ENCODE measurements around the gene FUT3. TPM values are rescaled to one million over a fixed set of nuclear protein-coding genes. Genes with fewer than 3 reads are reported as not detected.

The FUT3 gene
- polyA plus RNA-seq, 1 donor (not counting 4 experiments of a cell fraction or from before 2014, with no cell fraction given) = 2.9 TPM

DNA sequence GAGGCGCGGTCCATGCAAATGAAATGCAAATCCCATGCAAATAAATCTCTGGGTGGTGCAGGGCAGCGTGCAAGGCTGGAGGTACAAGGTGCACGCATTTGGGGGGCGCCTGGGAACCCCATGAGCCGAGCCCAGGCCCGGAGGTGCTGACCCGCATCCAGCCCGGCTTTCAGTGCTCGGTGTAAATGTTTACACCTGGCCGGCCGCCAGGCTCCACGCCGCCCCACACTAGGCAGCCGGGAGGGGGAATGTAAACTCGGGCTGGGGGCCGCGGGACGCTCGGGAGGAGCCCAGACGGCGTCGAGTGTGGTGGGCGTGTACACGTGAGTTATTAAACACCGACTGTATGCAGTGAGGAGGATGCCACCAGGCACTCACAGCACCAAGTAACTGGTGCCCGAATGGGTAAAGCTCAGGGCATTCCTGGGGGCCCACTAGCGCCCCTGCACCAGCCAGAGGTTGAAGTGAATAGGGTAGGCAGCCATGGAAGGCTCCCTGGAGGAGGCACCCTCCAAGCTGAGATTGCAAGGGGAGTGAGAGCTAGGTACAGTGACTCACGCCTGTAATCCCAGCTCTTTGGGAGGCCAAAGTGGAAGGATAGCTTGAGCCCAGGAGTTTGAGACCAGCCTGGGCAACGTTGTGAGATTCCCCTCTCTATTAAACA, 28.9 kb downstream of the FUT3 start:
- FAIRE-seq = no peak
- TF ChIP-seq EZH2 (IDR thresholded peaks at IDR 0.05; ENCODE audit: low read length) = no peak
- TF ChIP-seq, protein P1, sequence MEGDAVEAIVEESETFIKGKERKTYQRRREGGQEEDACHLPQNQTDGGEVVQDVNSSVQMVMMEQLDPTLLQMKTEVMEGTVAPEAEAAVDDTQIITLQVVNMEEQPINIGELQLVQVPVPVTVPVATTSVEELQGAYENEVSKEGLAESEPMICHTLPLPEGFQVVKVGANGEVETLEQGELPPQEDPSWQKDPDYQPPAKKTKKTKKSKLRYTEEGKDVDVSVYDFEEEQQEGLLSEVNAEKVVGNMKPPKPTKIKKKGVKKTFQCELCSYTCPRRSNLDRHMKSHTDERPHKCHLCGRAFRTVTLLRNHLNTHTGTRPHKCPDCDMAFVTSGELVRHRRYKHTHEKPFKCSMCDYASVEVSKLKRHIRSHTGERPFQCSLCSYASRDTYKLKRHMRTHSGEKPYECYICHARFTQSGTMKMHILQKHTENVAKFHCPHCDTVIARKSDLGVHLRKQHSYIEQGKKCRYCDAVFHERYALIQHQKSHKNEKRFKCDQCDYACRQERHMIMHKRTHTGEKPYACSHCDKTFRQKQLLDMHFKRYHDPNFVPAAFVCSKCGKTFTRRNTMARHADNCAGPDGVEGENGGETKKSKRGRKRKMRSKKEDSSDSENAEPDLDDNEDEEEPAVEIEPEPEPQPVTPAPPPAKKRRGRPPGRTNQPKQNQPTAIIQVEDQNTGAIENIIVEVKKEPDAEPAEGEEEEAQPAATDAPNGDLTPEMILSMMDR (optimal IDR thresholded peaks at IDR 0.05 in 1 of 3, IDR thresholded peaks at IDR 0.05 in 1 of 3, conservative IDR thresholded peaks at IDR 0.05 in 1 of 3; ENCODE audit: extremely low read depth in 1 of 3, insufficient read depth in 2 of 3, low read length in 3 of 3) = no peak
- no peak overlapping the region for H3K4me3 ChIP-seq (ENCODE audit: control insufficient read depth in 2 of 3, extremely low read depth in 1 of 3, insufficient read depth in 2 of 3, low read depth in 1 of 3, low read length in 3 of 3)

DNA sequence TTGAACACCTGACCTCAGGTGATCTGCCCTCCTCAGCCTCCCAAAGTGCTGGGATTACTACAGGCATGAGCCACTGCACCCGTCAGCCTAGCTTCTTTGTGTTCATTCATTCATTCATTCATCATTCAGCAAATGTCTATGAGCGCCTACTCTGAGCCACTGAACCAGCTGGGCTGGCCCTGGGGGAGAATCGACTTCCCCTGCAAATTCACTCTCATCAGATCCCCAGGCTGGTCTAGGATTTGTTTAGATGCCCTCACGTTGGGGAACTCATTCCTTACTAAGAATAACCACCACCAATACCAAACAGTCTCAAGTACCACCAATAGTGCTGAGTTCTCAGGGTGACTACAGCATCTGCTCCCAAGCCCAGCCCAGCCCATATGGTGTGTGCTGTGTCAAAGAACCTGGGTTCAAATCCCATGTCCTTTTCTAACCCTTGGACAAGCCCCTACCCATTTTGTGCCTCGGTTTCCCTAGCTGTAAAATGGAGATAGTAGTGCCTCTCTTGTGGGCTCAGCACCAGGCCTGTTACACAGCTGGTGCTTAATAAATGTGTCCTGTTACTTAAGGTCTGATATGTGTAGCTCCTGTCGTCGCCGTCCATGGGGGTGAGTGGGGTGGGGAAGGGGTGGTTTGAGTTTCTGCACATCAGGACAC, 29.6 kb downstream of the FUT3 start:
- no peak for TF ChIP-seq EZH2 (IDR thresholded peaks at IDR 0.05; ENCODE audit: low read length)
- TF ChIP-seq, protein P1 (optimal IDR thresholded peaks at IDR 0.05 in 1 of 3, IDR thresholded peaks at IDR 0.05 in 1 of 3, conservative IDR thresholded peaks at IDR 0.05 in 1 of 3; ENCODE audit: extremely low read depth in 1 of 3, insufficient read depth in 2 of 3, low read length in 3 of 3) = no peak
- Histone ChIP-seq H3K9me3 (ENCODE audit: control insufficient read depth, low read depth, low read length) (no peaks in the 10 kb centered on the region), H3K4me2 (ENCODE audit: control insufficient read depth, extremely low read depth, insufficient read depth, low read depth, low read length) (no peak overlapping the region), H3K27me3 (ENCODE audit: control insufficient read depth, extremely low read depth, insufficient read depth, low read length) (peaks cover 6% of the 10 kb centered on the region), H3K79me2 (ENCODE audit: control insufficient read depth, insufficient read depth, low read length) (no peaks in the 10 kb centered on the region), H4K20me1 (ENCODE audit: control insufficient read depth, extremely low read depth, insufficient read depth, low read length) (no peaks in the 10 kb centered on the region), H3K4me3 (ENCODE audit: control insufficient read depth in 2 of 3, extremely low read depth in 1 of 3, insufficient read depth in 2 of 3, low read depth in 1 of 3, low read length in 3 of 3) (no peak overlapping the region), H3K27ac (ENCODE audit: control insufficient read depth, insufficient read depth, low read length) (no peak overlapping the region), H3K4me1 (ENCODE audit: control insufficient read depth, extremely low read depth, insufficient read depth, low read length) (no peaks in the 10 kb centered on the region), H3K36me3 (ENCODE audit: control insufficient read depth in 2 of 2, extremely low read depth in 1 of 2, insufficient read depth in 2 of 2, low read length in 2 of 2) (no peaks in the 10 kb centered on the region), H2AFZ (ENCODE audit: control insufficient read depth, low read length) (no peak overlapping the region), H3K9me1 (ENCODE audit: control insufficient read depth, extremely low read depth, insufficient read depth, low read length) (no peaks in the 10 kb centered on the region), H3K9ac (ENCODE audit: control insufficient read depth, extremely low read depth, insufficient read depth, low read length) (no peak overlapping the region)
- dilution Hi-C loops (cut with MboI; ENCODE audit: extremely low pct_ligation_motif_present, low sequenced_read_pairs) = no loop called here
- DNase-seq (ENCODE audit: low read depth, low spot score) = no peak
- no peak for FAIRE-seq

More for the DNA sequence above, 28.9 kb downstream of the FUT3 start:
- DNase-seq (ENCODE audit: low read depth, low spot score) = no peak
- no peak overlapping the region for H3K9ac ChIP-seq (ENCODE audit: control insufficient read depth, extremely low read depth, insufficient read depth, low read length)
- no peaks in the 10 kb centered on the region for H3K9me3 ChIP-seq (ENCODE audit: control insufficient read depth, low read depth, low read length)
- H3K27ac ChIP-seq (ENCODE audit: control insufficient read depth, insufficient read depth, low read length) = no peak overlapping the region
- H3K9me1 ChIP-seq (ENCODE audit: control insufficient read depth, extremely low read depth, insufficient read depth, low read length) = no peaks in the 10 kb centered on the region
- dilution Hi-C loops (cut with MboI; ENCODE audit: extremely low pct_ligation_motif_present, low sequenced_read_pairs) = no loop called here
- H3K27me3 ChIP-seq (ENCODE audit: control insufficient read depth, extremely low read depth, insufficient read depth, low read length) = peaks cover 6% of the 10 kb centered on the region
- no peak overlapping the region for H3K4me2 ChIP-seq (ENCODE audit: control insufficient read depth, extremely low read depth, insufficient read depth, low read depth, low read length)
- H3K79me2 ChIP-seq (ENCODE audit: control insufficient read depth, insufficient read depth, low read length) = no peaks in the 10 kb centered on the region
- H3K4me1 ChIP-seq (ENCODE audit: control insufficient read depth, extremely low read depth, insufficient read depth, low read length) = no peaks in the 10 kb centered on the region
- no peaks in the 10 kb centered on the region for H3K36me3 ChIP-seq (ENCODE audit: control insufficient read depth in 2 of 2, extremely low read depth in 1 of 2, insufficient read depth in 2 of 2, low read length in 2 of 2)
- H2AFZ ChIP-seq (ENCODE audit: control insufficient read depth, low read length) = no peak overlapping the region
- no peaks in the 10 kb centered on the region for H4K20me1 ChIP-seq (ENCODE audit: control insufficient read depth, extremely low read depth, insufficient read depth, low read length)

All from keratinocyte (primary cell).